Loucy (cell line): ENCODE data around the gene SLC6A11.

Source experiments
- H2AFZ ChIP-seq: fragments of 200-600 bp; sonication (generic); 2 replicates; pipeline ENCODE4 v1.6.0; 2016; ENCODE audit warnings: antibody characterized with exemption, mild to moderate bottlenecking, low read length, moderate library complexity
- H3F3A ChIP-seq: fragments of 200-600 bp; 2 replicates; pipeline ENCODE4 v1.6.0; 2016; ENCODE audit warnings: antibody characterized with exemption, low read depth, mild to moderate bottlenecking
- H3K27me3 ChIP-seq: fragments of 200-600 bp; sonication (generic); 2 replicates; pipeline ENCODE4 v1.6.1; 2014; ENCODE audit warnings: low read length, mild to moderate bottlenecking; ENCODE audit not compliant: insufficient read depth, poor library complexity, severe bottlenecking
- H3K36me3 ChIP-seq: fragments of 200-600 bp; sonication (generic); 2 replicates; pipeline ENCODE4 v1.6.1; 2016; ENCODE audit warnings: low read length; ENCODE audit not compliant: insufficient read depth
- H3K4me1 ChIP-seq: fragments of 200-600 bp; sonication (generic); 2 replicates; pipeline ENCODE4 v1.5.1; 2014; ENCODE audit warnings: low read length, mild to moderate bottlenecking; ENCODE audit not compliant: insufficient read depth, poor library complexity, severe bottlenecking
- H3K4me2 ChIP-seq: fragments of 200-600 bp; sonication (generic); 2 replicates; pipeline ENCODE4 v1.6.0; 2014; ENCODE audit warnings: antibody characterized with exemption, low read length, low read depth, mild to moderate bottlenecking; ENCODE audit not compliant: poor library complexity, severe bottlenecking
- H3K4me3 ChIP-seq: fragments of 200-600 bp; sonication (generic); 2 replicates; pipeline ENCODE4 v1.5.1; 2014; ENCODE audit warnings: low read length, mild to moderate bottlenecking, mixed read lengths; ENCODE audit not compliant: poor library complexity, severe bottlenecking
- H3K79me2 ChIP-seq: fragments of 200-600 bp; sonication (generic); 2 replicates; pipeline ENCODE4 v1.6.1; 2014; ENCODE audit warnings: low read length; ENCODE audit not compliant: insufficient read depth
- H3K9ac ChIP-seq: fragments of 200-600 bp; sonication (generic); 2 replicates; pipeline ENCODE4 v1.6.0; 2014; ENCODE audit warnings: mild to moderate bottlenecking, low read depth, low read length, moderate library complexity; ENCODE audit not compliant: poor library complexity, severe bottlenecking
- H3K9me2 ChIP-seq: fragments of 200-600 bp; sonication (generic); replicated peaks from 2 replicates; pipeline ENCODE4 v1.6.1; 2016; ENCODE audit warnings: low read depth, low read length, mixed read lengths
- H3K9me3 ChIP-seq: fragments of 200-600 bp; sonication (generic); 2 replicates; pipeline ENCODE4 v1.6.1; 2014; ENCODE audit warnings: mild to moderate bottlenecking, antibody characterized with exemption, low read length, low read depth; ENCODE audit not compliant: insufficient read depth
- H4K20me1 ChIP-seq: fragments of 200-600 bp; sonication (generic); 2 replicates; pipeline ENCODE4 v1.6.0; 2014; ENCODE audit warnings: antibody characterized with exemption, low read length, mild to moderate bottlenecking; ENCODE audit not compliant: insufficient read depth, poor library complexity, severe bottlenecking
- CTCF ChIP-seq: fragments of 200-600 bp; sonication (generic); conservative IDR thresholded peaks from 2 replicates; pipeline ENCODE4 v1.5.1; 2014; ENCODE audit warnings: mild to moderate bottlenecking, antibody characterized with exemption, low read length
- EZH2phosphoT487 ChIP-seq: fragments of 200-600 bp; IDR thresholded peaks from 2 replicates; pipeline ENCODE4 v1.6.1; 2018; ENCODE audit warnings: antibody characterized with exemption, mild to moderate bottlenecking, moderate library complexity, borderline replicate concordance

Gene SLC6A11

GRCh38 chr3:10816863-10817253 is 830 bp downstream of the SLC6A11 start:
- Histone ChIP-seq H3F3A (no peaks in the 10 kb centered on the region), H3K9ac (no peak overlapping the region), H3K9me2 (no peaks in the 10 kb centered on the region), H3K79me2 (no peaks in the 10 kb centered on the region), H2AFZ (no peak overlapping the region), H4K20me1 (no peaks in the 10 kb centered on the region), H3K4me3 (no peak overlapping the region), H3K4me2 (no peak overlapping the region), H3K27me3 (no peaks in the 10 kb centered on the region), H3K36me3 (no peaks in the 10 kb centered on the region), H3K9me3 (no peaks in the 10 kb centered on the region; the same call in 1 of the 2 replicates), H3K4me1 (no peaks in the 10 kb centered on the region)
- TF ChIP-seq EZH2phosphoT487 (no peak), CTCF (no peak)

DNA sequence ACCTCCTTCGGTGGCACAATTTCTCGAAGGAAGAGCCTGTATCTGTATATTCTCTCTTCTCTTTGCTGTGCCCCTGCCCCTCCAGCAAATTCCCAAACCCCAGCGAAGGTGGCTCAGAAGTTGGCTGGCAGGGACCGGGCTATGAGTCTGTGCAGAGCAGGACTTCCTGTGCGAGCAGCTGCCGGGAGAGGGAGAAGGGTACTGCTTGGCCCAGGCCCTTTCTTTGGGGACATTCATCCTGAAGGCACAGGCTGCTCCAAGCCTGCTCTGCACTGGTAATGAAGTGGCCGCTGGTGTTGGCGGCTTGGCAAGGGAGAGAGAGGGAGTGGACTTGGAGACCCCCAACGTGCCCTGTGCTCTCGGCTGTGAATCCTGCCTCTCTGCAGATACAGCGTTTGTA is 1.5 kb downstream of the SLC6A11 start:
- no peak overlapping the region for H2AFZ ChIP-seq
- no peaks in the 10 kb centered on the region for H3K27me3 ChIP-seq
- H3K4me3 ChIP-seq = no peak overlapping the region
- H4K20me1 ChIP-seq = no peaks in the 10 kb centered on the region
- TF ChIP-seq EZH2phosphoT487 = no peak
- no peak for TF ChIP-seq CTCF
- no peak overlapping the region for H3K4me2 ChIP-seq
- no peaks in the 10 kb centered on the region for H3K79me2 ChIP-seq
- no peaks in the 10 kb centered on the region for H3K36me3 ChIP-seq
- no peaks in the 10 kb centered on the region for H3K9me2 ChIP-seq
- H3K9me3 ChIP-seq = no peaks in the 10 kb centered on the region; the same call in 1 of the 2 replicates
- H3K4me1 ChIP-seq = no peaks in the 10 kb centered on the region
- no peak overlapping the region for H3K9ac ChIP-seq
- no peaks in the 10 kb centered on the region for H3F3A ChIP-seq

DNA sequence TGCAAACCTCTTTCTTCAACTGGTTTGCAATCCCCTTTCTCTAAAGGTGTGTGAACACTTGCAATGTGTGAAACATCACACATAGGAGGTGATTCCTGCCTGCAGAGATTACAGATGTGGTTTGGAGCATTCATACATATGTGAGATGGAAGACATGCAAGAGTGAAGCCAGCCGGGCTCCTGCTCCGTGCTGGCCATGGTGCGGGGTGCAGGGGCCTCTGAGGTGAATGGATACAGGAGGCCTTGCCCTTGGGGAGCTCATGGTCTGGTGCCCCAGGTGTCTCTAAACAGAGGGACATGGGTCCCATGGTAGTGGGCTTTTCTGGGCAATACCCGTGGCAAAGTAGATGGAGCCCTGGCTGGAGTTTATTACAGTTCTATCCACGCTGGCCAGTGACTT is 6.0 kb downstream of the SLC6A11 start:
- Histone ChIP-seq H2AFZ (no peak overlapping the region), H3F3A (no peaks in the 10 kb centered on the region), H3K9me3 (no peaks in the 10 kb centered on the region), H3K9ac (no peak overlapping the region), H3K4me2 (no peak overlapping the region), H3K4me1 (no peaks in the 10 kb centered on the region), H4K20me1 (no peaks in the 10 kb centered on the region), H3K9me2 (no peaks in the 10 kb centered on the region), H3K79me2 (no peaks in the 10 kb centered on the region), H3K36me3 (no peaks in the 10 kb centered on the region), H3K27me3 (no peaks in the 10 kb centered on the region), H3K4me3 (no peak overlapping the region)
- TF ChIP-seq EZH2phosphoT487 (no peak), CTCF (no peak)
